Measurements from ENCODE around the gene CLSTN3. TPM values are rescaled to one million over a fixed set of nuclear protein-coding genes. Genes with fewer than 3 reads are reported as not detected.

Gene CLSTN3
- total and polyA plus RNA-seq, 2 of the 8 experiments (the other 6 are each of a cell fraction or from before 2014, with no cell fraction given): 20.4 to 26.3 TPM

- Histone ChIP-seq H3K27ac (ENCODE audit: low read depth, low read length) (no peak overlapping the region), H3K9me3 (ENCODE audit: insufficient read depth in 2 of 2, low read depth in 1 of 2, low read length in 1 of 2) (no peaks in the 10 kb centered on the region), H3K56ac (replicated peaks; ENCODE audit: insufficient read length, low read depth, low read length) (no peak overlapping the region), H2BK20ac (ENCODE audit: low read length) (no peak overlapping the region), H2AK5ac (ENCODE audit: low read depth, low read length) (no peak overlapping the region), H4K8ac (ENCODE audit: extremely low read depth, insufficient read depth, low read length) (no peak overlapping the region), H3K14ac (ENCODE audit: insufficient read length) (no peak overlapping the region), H2BK15ac (ENCODE audit: low read length) (no peak overlapping the region), H2BK5ac (ENCODE audit: low read depth, low read length) (no peak overlapping the region), H3K4me2 (ENCODE audit: insufficient read depth in 1 of 2, low read depth in 2 of 2, low read length in 2 of 2) (no peak overlapping the region), H2AFZ (ENCODE audit: low read length) (no peak overlapping the region), H3K23me2 (ENCODE audit: low read depth, low read length) (no peaks in the 10 kb centered on the region), H4K20me1 (replicated peaks in 1 of 2; ENCODE audit: control insufficient read depth in 1 of 2, insufficient read depth in 2 of 2, low read length in 2 of 2) (peaks cover 0 to 7% of the 10 kb centered on the region in 2 experiments), H3K4ac (replicated peaks; ENCODE audit: insufficient read length, low read depth, low read length) (no peak overlapping the region), H3K18ac (ENCODE audit: extremely low read depth, low read length) (no peak overlapping the region), H3K79me1 (ENCODE audit: low read depth, low read length) (peaks cover 2% of the 10 kb centered on the region; the same call in 1 of the 2 replicates), H3K4me3 (ENCODE audit: extremely low read depth in 1 of 4, insufficient read depth in 2 of 4, low read depth in 3 of 4, low read length in 4 of 4) (no peak overlapping the region), H4K5ac (ENCODE audit: insufficient read length, low read depth, low read length) (no peak overlapping the region), H3K27me3 (replicated peaks in 1 of 4; ENCODE audit: control insufficient read depth in 3 of 4, extremely low read depth in 1 of 4, insufficient read depth in 3 of 4, low read length in 3 of 4) (no peaks in the 10 kb centered on the region), H3K79me2 (ENCODE audit: control insufficient read depth in 1 of 2, insufficient read depth in 2 of 2, low read length in 2 of 2) (no peaks in the 10 kb centered on the region), H4K91ac (replicated peaks; ENCODE audit: insufficient read length, low read length) (no peak overlapping the region), H3K9ac (replicated peaks in 1 of 4; ENCODE audit: extremely low read depth in 1 of 4, low read depth in 3 of 4, low read length in 3 of 4) (no peak overlapping the region), H2BK120ac (replicated peaks; ENCODE audit: low read depth, low read length) (no peak overlapping the region), H3K23ac (ENCODE audit: insufficient read length) (no peak overlapping the region), H3K36me3 (ENCODE audit: control insufficient read depth in 2 of 4, insufficient read depth in 4 of 4, low read length in 3 of 4) (peaks cover 0 to 11% (median 2%) of the 10 kb centered on the region in 4 experiments; a peak in 3 of 8 replicates), H2BK12ac (ENCODE audit: low read depth, low read length) (no peak overlapping the region), H3K4me1 (replicated peaks in 1 of 4; ENCODE audit: control insufficient read depth in 3 of 4, insufficient read depth in 4 of 4, low read length in 3 of 4) (peaks cover 0 to 2% (median 0%) of the 10 kb centered on the region in 4 experiments; a peak in 1 of 7 replicates)
- CTCF ChIA-PET (ENCODE audit: partially characterized antibody): interaction anchor here (1.5 to 2.0 kb wide), 2 partner anchors 8 to 13 kb away, joined by 4 to 12 read pairs; partner anchors contain the start of gene C1RL
- no peak for DNase-seq (ENCODE audit: low read depth in 1 of 2, low spot score in 2 of 2)
- WGBS, 2 experiments (ENCODE audit: extremely low coverage in 1 of 2, insufficient coverage in 1 of 2, insufficient read length in 1 of 2, insufficient replicate concordance in 2 of 2, low coverage in 1 of 2, low lambda C conversion rate in 2 of 2, missing lambda C conversion rate in 1 of 2): 92% methylated on average over 4 of the region's 4 CpGs; no CpG with 5 or more reads in 1 of the 2 experiments
- POLR2A ChIA-PET (ENCODE audit: partially characterized antibody): interaction anchor here (1.3 to 2.3 kb wide), 2 partner anchors 8 to 9 kb away, joined by 4 to 11 read pairs; partner anchors contain the start of gene C1RL
- FAIRE-seq: no peak
- TF ChIP-seq NRF1 (IDR thresholded peaks at IDR 0.05; ENCODE audit: low read depth, low read length) (no peak), NANOG (IDR thresholded peaks at IDR 0.05; ENCODE audit: insufficient read depth, low read depth, low read length, poor library complexity, severe bottlenecking) (no peak), GABPA (IDR thresholded peaks at IDR 0.05; ENCODE audit: borderline replicate concordance, insufficient read depth, low read length) (no peak), POLR2A (IDR thresholded peaks at IDR 0.05; ENCODE audit: control extremely low read depth in 1 of 2, low read depth in 2 of 2, low read length in 2 of 2) (no peak), EGR1 (IDR thresholded peaks at IDR 0.05; ENCODE audit: borderline replicate concordance, low read depth, low read length) (no peak), TBP (IDR thresholded peaks at IDR 0.05; ENCODE audit: low read depth, low read length) (no peak), RNF2 (IDR thresholded peaks at IDR 0.05; ENCODE audit: borderline replicate concordance, low read depth, low read length, missing control alignments, poor library complexity, severe bottlenecking) (no peak), SIX5 (IDR thresholded peaks at IDR 0.05; ENCODE audit: low read depth, low read length) (no peak), CTCF (IDR thresholded peaks at IDR 0.05; ENCODE audit: control extremely low read depth in 1 of 3, insufficient read depth in 1 of 3, low read depth in 1 of 3, low read length in 3 of 3) (no peak), SAP30 (IDR thresholded peaks at IDR 0.05; ENCODE audit: insufficient read depth, insufficient replicate concordance, low read length) (no peak)
These were observed 29.9 kb upstream of the CLSTN3 start for GRCh38 chr12:7100239-7100638.
